ENCODE results near the gene STARD3. TPM values are rescaled to one million over a fixed set of nuclear protein-coding genes. Genes with fewer than 3 reads are reported as not detected.

STARD3 gene
- total RNA-seq, 1 experiment from 2014 or later: 75.3 TPM

DNA sequence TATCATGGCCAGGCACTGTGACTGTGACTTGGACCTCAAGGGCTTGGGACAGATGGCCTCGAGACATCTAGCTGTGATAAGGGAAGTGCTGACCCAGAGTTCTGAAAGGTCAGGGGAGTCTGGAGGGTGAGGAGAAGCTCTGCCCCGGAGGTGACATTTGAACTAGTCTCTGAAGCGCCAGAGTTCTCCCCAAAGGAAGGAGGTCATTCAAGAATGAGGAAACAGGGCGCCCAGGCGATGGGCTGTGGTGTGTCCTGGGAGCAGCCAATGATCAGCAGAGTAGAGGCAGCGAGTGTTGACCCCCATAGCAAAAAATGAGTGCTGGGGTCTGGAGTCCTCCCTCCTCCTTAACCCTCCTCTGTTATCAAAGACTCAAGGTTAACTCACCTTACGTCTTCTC, 4.9 kb downstream of the STARD3 start:
- CTCF ChIA-PET: interaction anchor here (1.1 to 18.1 kb wide), 3 partner anchors 11 to 27 kb away, joined by 3 to 851 read pairs (median 10); partner anchors contain the start of genes PNMT, PPP1R1B and STARD3
- POLR2A ChIA-PET: no interaction called here
- peaks cover 63% of the 10 kb centered on the region for H3K4me1 Mint-ChIP-seq

More for the DNA sequence above, 4.9 kb downstream of the STARD3 start:
- H3K36me3 Mint-ChIP-seq: no peaks in the 10 kb centered on the region
- TF ChIP-seq, protein P1, sequence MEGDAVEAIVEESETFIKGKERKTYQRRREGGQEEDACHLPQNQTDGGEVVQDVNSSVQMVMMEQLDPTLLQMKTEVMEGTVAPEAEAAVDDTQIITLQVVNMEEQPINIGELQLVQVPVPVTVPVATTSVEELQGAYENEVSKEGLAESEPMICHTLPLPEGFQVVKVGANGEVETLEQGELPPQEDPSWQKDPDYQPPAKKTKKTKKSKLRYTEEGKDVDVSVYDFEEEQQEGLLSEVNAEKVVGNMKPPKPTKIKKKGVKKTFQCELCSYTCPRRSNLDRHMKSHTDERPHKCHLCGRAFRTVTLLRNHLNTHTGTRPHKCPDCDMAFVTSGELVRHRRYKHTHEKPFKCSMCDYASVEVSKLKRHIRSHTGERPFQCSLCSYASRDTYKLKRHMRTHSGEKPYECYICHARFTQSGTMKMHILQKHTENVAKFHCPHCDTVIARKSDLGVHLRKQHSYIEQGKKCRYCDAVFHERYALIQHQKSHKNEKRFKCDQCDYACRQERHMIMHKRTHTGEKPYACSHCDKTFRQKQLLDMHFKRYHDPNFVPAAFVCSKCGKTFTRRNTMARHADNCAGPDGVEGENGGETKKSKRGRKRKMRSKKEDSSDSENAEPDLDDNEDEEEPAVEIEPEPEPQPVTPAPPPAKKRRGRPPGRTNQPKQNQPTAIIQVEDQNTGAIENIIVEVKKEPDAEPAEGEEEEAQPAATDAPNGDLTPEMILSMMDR (IDR thresholded peaks at IDR 0.05): no peak
- TF ChIP-seq NFYB (CRISPR knock-in tag; conservative IDR thresholded peaks at IDR 0.05; ENCODE audit: low read depth) (no peak), ATF2 (CRISPR knock-in tag; IDR thresholded peaks at IDR 0.05; ENCODE audit: borderline replicate concordance, low read depth) (no peak), NFE2L1 (CRISPR knock-in tag; IDR thresholded peaks at IDR 0.05) (no peak), ZBTB43 (CRISPR knock-in tag; IDR thresholded peaks at IDR 0.05) (no peak), MAX (CRISPR knock-in tag; IDR thresholded peaks at IDR 0.05) (no peak), AR (CRISPR knock-in tag; IDR thresholded peaks at IDR 0.05) (no peak), ZNF263 (CRISPR knock-in tag; IDR thresholded peaks at IDR 0.05; ENCODE audit: low read depth) (no peak), GABPB1 (CRISPR knock-in tag; IDR thresholded peaks at IDR 0.05) (no peak), GTF2I (CRISPR knock-in tag; conservative IDR thresholded peaks at IDR 0.05) (no peak)
- TF ChIP-seq, protein P2, sequence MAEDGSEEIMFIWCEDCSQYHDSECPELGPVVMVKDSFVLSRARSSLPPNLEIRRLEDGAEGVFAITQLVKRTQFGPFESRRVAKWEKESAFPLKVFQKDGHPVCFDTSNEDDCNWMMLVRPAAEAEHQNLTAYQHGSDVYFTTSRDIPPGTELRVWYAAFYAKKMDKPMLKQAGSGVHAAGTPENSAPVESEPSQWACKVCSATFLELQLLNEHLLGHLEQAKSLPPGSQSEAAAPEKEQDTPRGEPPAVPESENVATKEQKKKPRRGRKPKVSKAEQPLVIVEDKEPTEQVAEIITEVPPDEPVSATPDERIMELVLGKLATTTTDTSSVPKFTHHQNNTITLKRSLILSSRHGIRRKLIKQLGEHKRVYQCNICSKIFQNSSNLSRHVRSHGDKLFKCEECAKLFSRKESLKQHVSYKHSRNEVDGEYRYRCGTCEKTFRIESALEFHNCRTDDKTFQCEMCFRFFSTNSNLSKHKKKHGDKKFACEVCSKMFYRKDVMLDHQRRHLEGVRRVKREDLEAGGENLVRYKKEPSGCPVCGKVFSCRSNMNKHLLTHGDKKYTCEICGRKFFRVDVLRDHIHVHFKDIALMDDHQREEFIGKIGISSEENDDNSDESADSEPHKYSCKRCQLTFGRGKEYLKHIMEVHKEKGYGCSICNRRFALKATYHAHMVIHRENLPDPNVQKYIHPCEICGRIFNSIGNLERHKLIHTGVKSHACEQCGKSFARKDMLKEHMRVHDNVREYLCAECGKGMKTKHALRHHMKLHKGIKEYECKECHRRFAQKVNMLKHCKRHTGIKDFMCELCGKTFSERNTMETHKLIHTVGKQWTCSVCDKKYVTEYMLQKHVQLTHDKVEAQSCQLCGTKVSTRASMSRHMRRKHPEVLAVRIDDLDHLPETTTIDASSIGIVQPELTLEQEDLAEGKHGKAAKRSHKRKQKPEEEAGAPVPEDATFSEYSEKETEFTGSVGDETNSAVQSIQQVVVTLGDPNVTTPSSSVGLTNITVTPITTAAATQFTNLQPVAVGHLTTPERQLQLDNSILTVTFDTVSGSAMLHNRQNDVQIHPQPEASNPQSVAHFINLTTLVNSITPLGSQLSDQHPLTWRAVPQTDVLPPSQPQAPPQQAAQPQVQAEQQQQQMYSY (CRISPR knock-in tag; IDR thresholded peaks at IDR 0.05): no peak
- no peak overlapping the region for H3K4me3 Mint-ChIP-seq
- ATAC-seq (no peak), DNase-seq (ENCODE audit: low spot score) (no peak)
- H3K27ac Mint-ChIP-seq: peak overlapping the region; percentile 25; the same call in 1 of the 2 replicates
- H3K9me3 Mint-ChIP-seq: no peaks in the 10 kb centered on the region
- no peaks in the 10 kb centered on the region for H3K27me3 Mint-ChIP-seq (ENCODE audit: low read depth)
